A673 (cell line): ENCODE data around the gene TM9SF2. TPM values are rescaled to one million over a fixed set of nuclear protein-coding genes. Genes with fewer than 3 reads are reported as not detected.

Experiments used
- BruUV-seq: library from RNA; stranded (reverse); fragments of 400-500 nt; replicated peaks from 2 replicates; lab custom pipeline; 2021; lab: Mats Ljungman, UMichigan
- CTCF ChIA-PET: fragments of 300-600 bp; sonication (Branson Sonifier 250); formaldehyde crosslinking; loops from one replicate; lab custom pipeline; 2022; ENCODE audit warnings: antibody characterized with exemption; lab: Charles Lee
- POLR2A ChIA-PET: fragments of 300-600 bp; sonication (Branson Sonifier 250); formaldehyde crosslinking; loops from one replicate; lab custom pipeline; 2022; ENCODE audit warnings: antibody characterized with exemption; ENCODE audit not compliant: low non-redundant PET; lab: Charles Lee
- DNase-seq: peaks from one replicate; pipeline ENCODE4 v3.0.0-alpha.2; 2015; ENCODE audit warnings: low spot score
- H3K27ac ChIP-seq: fragments of 200-600 bp; sonication (generic); 2 replicates; pipeline ENCODE4 v1.5.1; 2016; ENCODE audit warnings: mixed run types, low read depth, mild to moderate bottlenecking, mixed read lengths, antibody characterized with exemption, low read length; ENCODE audit not compliant: poor library complexity, severe bottlenecking
- H3K27me3 ChIP-seq: fragments of 200-600 bp; sonication (generic); replicated peaks from 2 replicates; pipeline ENCODE4 v1.6.1; 2017; ENCODE audit warnings: mixed run types, low read depth, mild to moderate bottlenecking, mixed read lengths, antibody characterized with exemption, low read length; ENCODE audit not compliant: insufficient read depth, poor library complexity
- H3K36me3 ChIP-seq: fragments of 200-600 bp; sonication (generic); 2 replicates; pipeline ENCODE4 v1.6.1; 2016; ENCODE audit warnings: mixed run types, mild to moderate bottlenecking, mixed read lengths, antibody characterized with exemption, low read length; ENCODE audit not compliant: insufficient read depth, poor library complexity, severe bottlenecking
- H3K4me1 ChIP-seq: fragments of 200-600 bp; sonication (generic); 2 replicates; pipeline ENCODE4 v1.6.1; 2017; ENCODE audit warnings: mixed run types, mild to moderate bottlenecking, mixed read lengths, antibody characterized with exemption, low read length; ENCODE audit not compliant: insufficient read depth, poor library complexity, severe bottlenecking
- H3K4me3 ChIP-seq: fragments of 200-600 bp; sonication (generic); 2 replicates; pipeline ENCODE4 v1.5.1; 2016; ENCODE audit warnings: low read depth, mixed run types, mild to moderate bottlenecking, mixed read lengths, low read length; ENCODE audit not compliant: poor library complexity, severe bottlenecking
- H3K9me3 ChIP-seq: fragments of 200-600 bp; sonication (generic); 2 replicates; pipeline ENCODE4 v1.6.1; 2016; ENCODE audit warnings: mixed run types, low read depth, mild to moderate bottlenecking, mixed read lengths, antibody characterized with exemption, low read length; ENCODE audit not compliant: poor library complexity, severe bottlenecking
- CTCF ChIP-seq: fragments of 300-800, 200-600 bp; sonication (generic); conservative IDR thresholded peaks from 2 replicates; pipeline ENCODE4 v1.5.1; 2017; ENCODE audit warnings: low read depth, mild to moderate bottlenecking, antibody characterized with exemption, low read length, moderate library complexity, mixed read lengths
- EZH2 ChIP-seq: fragments of 200-600 bp; sonication (generic); IDR thresholded peaks from 2 replicates; pipeline ENCODE4 v1.6.1; 2017; ENCODE audit warnings: borderline replicate concordance, low read depth, mild to moderate bottlenecking, mixed read lengths, antibody characterized with exemption, low read length; ENCODE audit not compliant: poor library complexity, severe bottlenecking
- intact Hi-C: fragments of 100-400 bp; cut with micrococcal nuclease; formaldehyde crosslinking; loops from one replicate; pipeline ENCODE4 v1.10.0; 2022; ENCODE audit not compliant: unreplicated experiment
- total RNA-seq: library from RNA; stranded (reverse); gene quantifications from 2 replicates; pipeline ENCODE4 v1.2.3, GENCODE V29; 2021

The TM9SF2 gene
- total RNA-seq, 1 experiment from 2014 or later = 96.3 TPM

GRCh38 chr13:99536023-99536422 is 34.8 kb downstream of the TM9SF2 start:
- no TSS peak for BruUV-seq
- no peak for DNase-seq
- no peak for TF ChIP-seq CTCF
- no peak for TF ChIP-seq EZH2
- Histone ChIP-seq H3K9me3 (no peaks in the 10 kb centered on the region), H3K27ac (no peak overlapping the region), H3K36me3 (no peaks in the 10 kb centered on the region), H3K4me1 (no peaks in the 10 kb centered on the region), H3K27me3 (no peaks in the 10 kb centered on the region), H3K4me3 (no peak overlapping the region)
- intact Hi-C loops = no loop called here
- POLR2A ChIA-PET = no interaction called here
- CTCF ChIA-PET = no interaction called here

- intact Hi-C loops = no loop called here
- no peak for TF ChIP-seq EZH2
- TF ChIP-seq CTCF = no peak
- no peaks in the 10 kb centered on the region for H3K4me1 ChIP-seq
- POLR2A ChIA-PET = no interaction called here
- H3K27me3 ChIP-seq = no peaks in the 10 kb centered on the region
- BruUV-seq = no TSS peak
- CTCF ChIA-PET = no interaction called here
- peaks cover 21% of the 10 kb centered on the region for H3K36me3 ChIP-seq
- H3K4me3 ChIP-seq = no peak overlapping the region
- no peak overlapping the region for H3K27ac ChIP-seq
- DNase-seq = no peak
- H3K9me3 ChIP-seq = no peaks in the 10 kb centered on the region
Measured at GRCh38 chr13:99540530-99540929, 39.3 kb downstream of the TM9SF2 start.

GRCh38 chr13:99542788-99543406 is 41.6 kb downstream of the TM9SF2 start:
- DNase-seq = no peak
- H3K4me1 ChIP-seq = no peaks in the 10 kb centered on the region
- H3K27ac ChIP-seq = no peak overlapping the region
- POLR2A ChIA-PET = no interaction called here
- H3K36me3 ChIP-seq = peaks cover 32% of the 10 kb centered on the region
- H3K27me3 ChIP-seq = no peaks in the 10 kb centered on the region
- H3K4me3 ChIP-seq = no peak overlapping the region
- intact Hi-C loops = no loop called here
- H3K9me3 ChIP-seq = no peaks in the 10 kb centered on the region
- TF ChIP-seq EZH2 (no peak), CTCF (no peak)
- no TSS peak for BruUV-seq
- CTCF ChIA-PET = no interaction called here
